Superior temporal gyrus (tissue), 1 donor: Measurements from ENCODE around the gene PHF10.

Experiments used
- DNase-seq: peaks from one replicate; pipeline ENCODE4 v3.0.0-alpha.2; 2016; ENCODE audit errors: extremely low spot score

Gene PHF10

GRCh38 chr6:169677096-169677495, 47.2 kb downstream of the PHF10 start:
- no peak for DNase-seq

DNA sequence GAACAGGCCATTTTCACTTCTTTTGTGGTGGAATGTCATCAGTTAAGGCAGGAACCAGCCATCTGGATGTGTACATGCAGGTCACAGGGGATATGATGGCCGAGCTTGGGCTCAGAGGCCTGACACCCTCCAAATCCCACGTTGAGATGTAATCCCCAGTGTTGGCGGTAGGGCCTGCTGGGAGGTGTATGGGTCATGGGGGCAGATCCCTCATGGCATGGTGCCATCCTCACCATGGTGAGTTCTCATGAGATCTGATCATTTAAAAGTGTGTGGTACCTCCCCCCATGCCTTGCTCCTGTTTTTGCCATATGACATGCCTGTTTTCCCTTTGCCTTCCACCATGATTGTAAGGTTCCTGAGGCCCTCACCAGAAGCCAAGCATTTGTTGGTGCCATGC, 49.3 kb downstream of the PHF10 start:
- DNase-seq = no peak

- DNase-seq = no peak
These were observed 52.7 kb downstream of the PHF10 start for GRCh38 chr6:169671563-169671962.

DNA sequence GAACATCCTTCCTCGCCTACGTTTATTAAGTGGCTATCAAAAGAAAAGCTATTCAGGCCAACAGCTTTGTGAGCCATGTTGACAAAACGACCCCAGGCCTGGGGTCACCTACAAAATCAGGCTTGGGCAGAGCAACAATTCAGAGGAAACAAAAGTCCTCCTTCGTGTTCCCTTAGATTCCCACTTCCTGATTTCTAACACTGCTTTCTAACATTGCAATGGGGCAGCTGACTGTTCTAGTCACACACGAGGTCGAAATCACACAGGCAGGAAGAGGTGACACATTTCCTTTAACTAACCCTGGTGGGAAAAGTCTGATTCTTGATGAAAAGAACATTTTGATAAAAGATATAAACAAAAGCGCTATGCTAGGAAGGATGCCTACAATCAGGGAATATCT, 54.4 kb downstream of the PHF10 start:
- no peak for DNase-seq

DNA sequence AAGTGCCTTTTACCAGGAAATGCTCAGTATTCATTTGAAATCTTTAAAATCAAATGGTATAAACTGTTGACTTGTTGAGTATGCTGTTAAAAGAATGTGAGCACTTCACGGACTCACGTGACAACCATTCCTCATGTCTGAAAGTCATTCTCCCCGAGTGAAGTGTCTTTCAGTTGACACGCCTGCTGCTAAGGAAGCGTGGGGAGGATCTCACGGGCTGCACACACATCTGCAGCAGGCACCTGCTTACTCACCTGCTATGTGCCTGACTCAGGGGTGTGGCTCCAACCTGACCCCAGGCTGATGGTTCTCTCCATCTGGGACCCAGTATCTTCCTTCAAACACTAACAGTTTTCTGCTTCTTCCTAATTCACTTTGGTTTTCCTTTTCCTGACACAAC, 55.2 kb downstream of the PHF10 start:
- DNase-seq = no peak

GRCh38 chr6:169668203-169668847, 56.0 kb downstream of the PHF10 start:
- no peak for DNase-seq

DNA sequence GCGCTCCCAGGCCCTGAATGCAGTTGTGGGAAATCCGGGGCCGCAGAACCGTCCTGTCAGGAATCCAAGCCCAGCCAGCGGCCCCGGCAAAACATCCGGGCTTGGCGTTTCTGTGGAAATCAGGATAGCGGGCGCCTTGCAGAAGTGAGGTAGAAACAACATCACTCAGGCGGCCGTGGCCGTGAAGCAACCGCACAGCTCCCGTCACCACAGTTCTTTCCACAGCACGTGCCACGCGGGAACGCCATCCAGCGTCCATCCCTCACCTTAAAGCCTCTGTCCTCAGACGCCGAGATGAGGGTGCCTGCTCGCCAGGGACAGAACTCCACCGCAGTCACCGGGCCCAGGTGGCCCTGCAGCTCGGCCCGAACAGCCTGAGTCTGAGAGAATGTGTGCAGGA, 56.6 kb downstream of the PHF10 start:
- DNase-seq = no peak

GRCh38 chr6:169666441-169666840, 57.9 kb downstream of the PHF10 start:
- no peak for DNase-seq

DNA sequence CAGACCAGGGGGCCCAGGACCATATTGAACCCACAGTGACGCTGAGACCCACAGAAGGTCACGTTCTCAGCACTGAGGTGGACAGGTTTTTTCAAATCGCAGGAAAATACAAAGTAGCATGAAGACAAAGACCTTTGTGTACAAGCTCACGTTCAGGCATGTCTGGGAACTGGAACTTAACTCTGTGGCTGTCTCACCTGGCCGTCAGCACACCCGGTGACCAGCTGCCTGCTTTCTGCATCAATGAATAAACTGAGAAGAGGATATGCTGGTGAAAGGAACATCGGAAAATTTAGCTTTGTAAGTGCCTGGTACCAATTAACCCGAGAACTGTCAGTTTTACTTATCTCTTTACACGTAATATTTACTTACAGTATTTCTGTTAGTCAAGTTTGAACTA, 59.0 kb downstream of the PHF10 start:
- no peak for DNase-seq

DNA sequence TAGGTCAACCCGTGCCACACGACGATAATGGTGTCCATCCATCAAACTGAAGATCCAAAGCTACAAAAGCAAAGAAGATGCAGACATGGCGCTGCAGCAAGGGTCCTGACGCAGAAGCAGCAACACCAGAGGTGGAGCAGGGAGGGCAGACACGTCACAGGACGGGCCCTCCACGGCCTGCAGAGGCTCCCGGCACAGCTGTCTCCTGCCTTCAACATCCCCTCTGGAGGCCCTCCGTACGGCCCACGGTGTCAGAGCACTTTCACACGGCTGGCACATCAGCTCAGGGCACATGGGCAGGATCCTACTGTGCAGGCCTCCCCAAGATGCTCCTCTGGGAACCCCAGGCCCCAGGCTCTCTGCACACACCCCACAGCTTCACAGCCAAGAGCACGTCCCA, 60.1 kb downstream of the PHF10 start:
- DNase-seq = no peak

- DNase-seq = no peak
These were observed 60.8 kb downstream of the PHF10 start for GRCh38 chr6:169663468-169663867.

DNA sequence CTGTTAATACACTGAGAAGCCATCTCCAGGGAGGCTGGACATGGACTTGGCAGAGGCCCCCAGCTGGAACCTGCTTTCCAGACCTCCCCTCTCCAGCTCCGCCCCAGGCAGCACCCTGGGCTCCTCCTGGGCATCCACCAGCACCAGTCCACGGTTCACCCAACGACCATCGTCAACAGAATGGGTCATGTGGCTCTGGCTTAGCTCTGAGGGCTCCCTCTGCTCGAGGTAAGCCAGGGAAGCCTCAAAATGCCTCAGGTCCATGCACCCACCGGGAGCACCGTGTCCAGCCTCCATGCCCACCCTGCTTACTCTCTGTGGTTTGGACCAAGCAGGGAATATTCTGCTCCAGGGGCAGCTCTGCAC, 62.9 kb downstream of the PHF10 start:
- no peak for DNase-seq

DNA sequence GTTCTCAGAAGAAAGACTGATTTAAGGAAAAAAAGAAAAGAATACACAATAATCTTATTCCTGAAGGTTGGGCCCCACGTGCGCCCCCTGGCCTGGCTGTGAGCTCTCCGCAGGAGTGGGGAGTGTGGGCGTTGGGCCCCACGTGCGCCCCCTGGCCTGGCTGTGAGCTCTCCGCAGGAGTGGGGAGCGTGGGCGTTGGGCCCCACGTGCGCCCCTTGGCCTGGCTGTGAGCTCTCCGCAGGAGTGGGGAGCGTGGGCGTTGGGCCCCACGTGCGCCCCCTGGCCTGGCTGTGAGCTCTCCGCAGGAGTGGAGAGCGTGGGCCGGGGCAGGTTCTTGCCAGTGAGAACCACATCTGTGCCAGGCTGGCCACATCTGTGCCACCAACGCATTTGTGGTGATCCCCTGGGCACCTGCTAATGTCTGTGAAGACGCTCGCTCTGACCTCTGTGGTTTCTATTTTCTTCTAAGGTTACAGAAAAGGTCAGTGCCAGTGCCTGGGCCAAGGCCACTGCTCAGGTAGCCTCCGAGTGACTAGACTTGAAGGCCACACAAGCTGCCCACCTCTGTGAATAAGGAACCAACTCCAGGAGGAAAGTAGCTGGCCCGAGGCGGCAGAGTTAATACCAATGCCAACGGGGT, 63.4 kb downstream of the PHF10 start:
- no peak for DNase-seq

GRCh38 chr6:169659820-169660610, 64.3 kb downstream of the PHF10 start:
- no peak for DNase-seq

GRCh38 chr6:169657284-169657610, 67.1 kb downstream of the PHF10 start:
- no peak for DNase-seq

- DNase-seq = no peak
These were observed 67.6 kb downstream of the PHF10 start for GRCh38 chr6:169656546-169657283.

GRCh38 chr6:169654598-169655391, 69.5 kb downstream of the PHF10 start:
- peak; percentile 67 for DNase-seq
